Activated CD4-positive, alpha-beta T cell treated with anti-CD3 and anti-CD28 coated beads, Interleukin-2, Interleukin-4, amounts not matched to agents 100 ng/mL and 50 ng/mL, durations not matched to agents 16 hours and 8 hours (primary cell): ENCODE data around the gene CCDC91.
"Not testable (repeated sequence)": the region's sequence is repeated elsewhere in the genome, so short reads cannot be mapped to it uniquely, and the experiment has no call there.

Experiments
- DNase-seq: peaks from one replicate; pipeline ENCODE4 v3.0.0-alpha.2; 2020; ENCODE audit warnings: low spot score

CCDC91 gene

GRCh38 chr12:28186500-28186899 lies 3.8 kb upstream of the CCDC91 start:
- DNase-seq: no peak

GRCh38 chr12:28189784-28190320 lies 404 bp upstream of the CCDC91 start:
- no peak for DNase-seq

GRCh38 chr12:28191051-28192048 lies 1.1 kb downstream of the CCDC91 start:
- peak; percentile 51 for DNase-seq

DNA sequence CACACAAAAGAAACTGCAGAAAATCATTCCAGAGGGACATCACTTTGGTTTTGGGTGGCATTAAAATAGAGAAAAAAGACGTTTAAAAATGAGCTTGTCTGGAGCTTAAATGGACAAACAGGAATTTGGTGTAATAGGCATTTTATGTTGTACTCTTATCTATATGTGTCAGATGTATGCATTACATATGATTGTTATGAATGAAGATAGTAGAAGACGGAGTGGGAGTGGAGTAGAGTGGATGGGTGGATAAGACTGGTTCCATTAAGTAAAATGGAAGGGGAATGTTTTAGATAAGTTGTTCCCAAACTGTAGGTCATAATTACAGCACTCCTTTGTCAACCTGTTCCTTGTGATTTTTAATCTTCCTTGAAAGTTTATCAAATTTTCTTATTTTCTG lies 1.9 kb downstream of the CCDC91 start:
- no peak for DNase-seq

DNA sequence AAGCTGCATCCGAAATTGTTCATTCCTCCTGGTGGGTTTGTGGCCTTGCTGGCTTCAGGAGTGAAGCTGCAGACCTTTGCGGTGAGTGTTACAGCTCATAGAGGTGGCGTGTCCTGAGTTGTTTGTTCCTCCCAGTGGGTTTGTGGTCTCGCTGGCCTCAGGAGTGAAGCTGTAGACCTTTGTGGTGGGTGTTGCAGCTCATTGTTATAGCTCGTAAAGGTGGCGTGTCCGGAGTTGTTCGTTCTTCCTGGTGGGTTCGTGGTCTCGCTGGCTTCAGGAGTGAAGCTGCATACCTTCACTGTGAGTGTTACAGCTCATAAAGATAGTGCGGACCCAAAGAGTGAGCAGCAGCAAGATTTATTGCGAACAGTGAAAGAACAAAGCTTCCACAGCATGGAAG lies 4.4 kb downstream of the CCDC91 start:
- DNase-seq: not testable (repeated sequence)

DNA sequence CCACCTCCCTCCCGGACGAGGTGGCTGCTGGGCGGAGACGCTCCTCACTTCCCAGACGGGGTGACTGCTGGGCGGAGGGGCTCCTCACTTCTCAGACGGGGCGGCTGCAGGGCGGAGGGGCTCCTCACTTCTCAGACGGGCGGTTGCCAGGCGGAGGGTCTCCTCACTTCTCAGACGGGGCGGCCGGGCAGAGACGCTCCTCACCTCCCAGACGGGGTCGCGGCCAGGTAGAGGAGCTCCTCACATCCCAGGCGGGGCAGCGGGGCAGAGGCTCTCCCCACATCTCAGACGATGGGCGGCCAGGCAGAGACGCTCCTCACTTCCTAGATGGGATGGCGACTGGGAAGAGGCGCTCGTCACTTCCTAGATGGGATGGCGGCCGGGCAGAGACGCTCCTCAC lies 10.9 kb downstream of the CCDC91 start:
- DNase-seq: not testable (repeated sequence)

DNA sequence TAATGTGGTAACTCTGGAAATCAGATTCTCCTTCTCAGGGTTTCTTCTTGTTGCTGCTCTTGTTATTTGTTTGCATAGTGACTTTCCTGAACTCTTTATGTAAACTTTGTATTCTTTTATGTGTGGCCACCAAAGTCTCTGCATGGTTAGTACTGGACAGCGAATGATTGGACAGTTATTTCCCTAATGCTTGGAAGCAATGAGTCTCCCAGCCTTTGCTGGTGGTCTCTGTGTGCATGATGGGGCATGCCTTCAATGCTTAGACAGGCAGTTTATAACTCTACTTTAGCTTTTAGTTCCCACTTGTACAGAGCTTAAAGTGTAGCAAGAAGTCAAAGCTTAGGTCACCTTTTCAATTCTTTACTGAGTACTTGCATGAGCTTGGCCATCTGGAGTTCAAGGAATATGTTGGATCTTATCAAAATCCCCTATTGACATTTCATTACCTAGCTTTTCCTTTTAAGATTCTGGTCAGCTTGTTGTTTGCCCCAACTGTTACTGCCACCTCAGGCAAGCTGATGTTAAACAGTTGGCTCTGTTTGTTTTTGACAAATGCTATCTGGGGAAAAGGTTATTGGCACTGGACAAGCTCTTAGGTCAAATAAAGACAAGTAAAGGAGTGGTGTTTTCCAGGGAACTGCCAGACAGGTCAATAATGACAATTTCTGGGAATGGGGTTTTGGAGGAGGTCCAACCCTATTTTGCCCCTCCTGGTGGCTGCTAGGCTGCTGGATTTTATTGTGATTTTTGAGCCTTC lies 12.3 kb downstream of the CCDC91 start:
- no peak for DNase-seq

DNA sequence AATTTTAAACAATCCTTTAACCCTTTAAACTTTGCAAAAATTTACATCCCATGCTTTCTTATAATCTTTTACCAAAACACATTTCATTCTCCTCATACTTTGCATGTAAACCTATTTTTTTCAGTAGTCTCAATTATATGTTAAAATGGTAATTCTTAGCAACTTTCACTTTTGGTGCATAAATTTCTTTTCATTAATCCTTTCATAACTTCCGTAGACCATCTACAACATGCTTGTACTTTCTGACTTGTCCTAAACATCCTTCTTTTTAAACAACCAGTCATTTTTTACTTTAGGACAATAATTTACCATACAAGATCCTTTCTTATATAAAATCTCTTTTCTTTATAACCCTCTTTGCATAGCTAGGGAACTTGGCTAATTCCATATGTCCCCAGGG lies 19.5 kb downstream of the CCDC91 start:
- no peak for DNase-seq

- DNase-seq: no peak
Observed at GRCh38 chr12:28212182-28212581, 21.9 kb downstream of the CCDC91 start.

- DNase-seq: no peak
Observed at GRCh38 chr12:28215021-28215420, 24.8 kb downstream of the CCDC91 start.

- DNase-seq: no peak
Observed at GRCh38 chr12:28216016-28216415, 25.8 kb downstream of the CCDC91 start.

GRCh38 chr12:28217805-28218204 lies 27.5 kb downstream of the CCDC91 start:
- no peak for DNase-seq

DNA sequence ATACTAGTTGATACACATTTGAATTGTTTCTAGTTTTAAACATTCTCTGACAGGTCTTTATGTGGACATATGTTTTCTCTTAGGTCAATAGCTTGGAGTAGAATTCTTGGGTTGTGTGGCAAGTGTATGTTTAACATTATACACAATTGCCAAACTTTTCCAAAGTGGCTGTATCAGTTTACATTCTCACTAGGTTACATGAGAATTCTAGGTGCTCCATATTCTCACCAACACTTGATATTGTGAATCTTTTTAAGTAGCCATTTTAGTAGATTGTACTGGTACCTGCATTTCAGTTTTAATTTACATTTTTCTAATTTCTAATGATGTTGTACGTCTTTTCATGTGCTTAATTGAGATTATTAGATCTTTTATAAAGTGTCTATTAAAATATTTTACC lies 28.6 kb downstream of the CCDC91 start:
- no peak for DNase-seq

- DNase-seq: no peak
Observed at GRCh38 chr12:28219827-28220226, 29.6 kb downstream of the CCDC91 start.

DNA sequence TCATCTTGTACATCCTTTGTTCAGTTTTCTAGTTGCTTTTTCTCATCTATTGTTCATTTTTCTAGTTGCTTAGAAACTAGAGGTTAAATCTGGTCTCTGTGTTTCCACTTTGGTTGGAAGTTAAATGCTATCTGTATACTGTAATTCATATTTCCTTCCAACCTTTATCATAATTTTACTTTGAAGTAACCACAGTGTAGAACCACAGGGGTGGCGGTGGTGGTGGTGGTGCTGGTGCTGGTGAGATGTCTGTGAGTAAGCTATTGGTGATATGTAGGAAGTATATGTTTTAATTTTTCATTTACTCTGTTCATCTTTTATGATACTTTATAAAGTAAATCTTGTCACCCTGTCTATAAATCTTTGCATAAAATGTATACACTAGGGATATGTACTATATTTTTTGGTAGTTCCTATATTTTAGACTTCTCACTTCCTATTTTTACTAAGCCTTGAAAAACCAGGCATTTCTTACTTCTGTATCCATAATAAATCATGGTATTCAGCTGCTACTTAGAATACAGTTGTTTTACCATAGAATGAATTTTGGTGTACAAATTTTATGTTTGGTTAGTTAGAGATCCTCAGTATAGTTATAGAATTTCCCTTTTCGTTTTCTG lies 31.9 kb downstream of the CCDC91 start:
- peak; percentile 63 for DNase-seq

DNA sequence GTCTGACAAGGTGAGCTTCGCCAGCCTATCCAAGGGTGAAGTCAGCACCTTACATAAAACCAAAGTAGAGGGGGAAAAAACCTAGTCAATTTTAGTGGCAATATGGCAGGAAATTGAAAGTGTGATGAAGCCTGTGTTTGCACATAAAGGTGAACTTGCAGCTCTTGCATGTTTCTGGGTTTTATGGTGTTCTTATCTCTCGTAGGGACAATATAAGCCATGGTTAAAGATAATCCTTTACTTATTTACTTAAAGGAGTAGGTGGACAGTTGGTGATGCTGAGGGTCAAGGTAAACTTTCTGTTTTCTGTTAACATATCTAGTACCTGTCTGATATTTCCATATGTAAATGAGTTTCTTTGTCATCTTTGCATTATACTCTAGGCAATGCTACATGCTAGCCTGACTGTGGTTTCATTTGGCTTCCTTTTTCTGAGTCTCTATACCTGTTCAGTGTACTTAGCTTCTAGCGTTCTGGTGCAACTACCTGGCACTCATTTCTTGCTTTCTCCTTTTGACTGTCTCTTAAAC lies 32.8 kb downstream of the CCDC91 start:
- peak; percentile 71 for DNase-seq

GRCh38 chr12:28223858-28224257 lies 33.6 kb downstream of the CCDC91 start:
- peak; percentile 58 for DNase-seq

DNA sequence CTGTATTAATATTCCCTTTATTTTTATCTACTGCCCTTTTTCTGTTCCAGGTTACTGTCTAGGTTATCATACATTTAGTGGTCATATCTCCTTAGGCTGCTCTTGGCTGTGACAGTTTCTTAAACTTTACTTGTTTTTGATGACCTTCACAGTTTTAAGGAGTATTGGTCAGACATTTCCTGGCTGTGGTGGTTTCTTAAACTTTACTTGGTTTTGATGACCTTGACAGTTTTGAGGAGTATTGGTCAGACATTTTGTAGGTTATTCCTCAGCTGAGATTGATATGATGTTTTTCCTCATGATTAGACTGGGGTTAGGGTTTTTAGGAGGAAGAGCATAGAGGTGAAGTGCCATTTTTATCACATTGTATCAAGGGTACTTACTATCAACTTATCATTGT lies 36.4 kb downstream of the CCDC91 start:
- no peak for DNase-seq

GRCh38 chr12:28227251-28227650 lies 37.0 kb downstream of the CCDC91 start:
- no peak for DNase-seq

DNA sequence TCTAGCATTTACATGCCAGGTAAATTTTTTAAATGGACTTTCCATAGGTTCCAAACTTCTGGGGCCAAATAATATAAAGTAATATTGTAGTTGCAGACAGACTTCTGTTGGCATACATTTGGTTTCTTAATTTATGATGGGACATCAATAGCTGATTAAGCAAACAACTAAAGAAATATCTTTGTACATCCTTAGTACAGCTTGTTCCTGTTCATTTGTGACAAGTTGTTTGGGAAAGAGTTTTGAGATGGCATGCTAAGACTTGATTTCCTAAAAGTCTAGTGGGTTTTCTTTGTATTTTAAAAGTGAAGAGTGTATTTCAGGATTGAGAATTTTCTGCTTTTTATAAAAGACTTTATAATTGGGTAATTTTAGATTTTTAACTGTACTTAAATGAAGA lies 41.0 kb downstream of the CCDC91 start:
- DNase-seq: no peak

- peak; percentile 48 for DNase-seq
Observed at GRCh38 chr12:28232211-28232928, 42.1 kb downstream of the CCDC91 start.
